Stimulated activated CD4-positive, alpha-beta T cell treated with anti-CD3 and anti-CD28 coated beads, Interleukin-4, amount 100 ng/mL, for 48 hours (primary cell): ENCODE measurements around the gene RBMS3.
"Not testable (repeated sequence)": the region's sequence is repeated elsewhere in the genome, so short reads cannot be mapped to it uniquely, and the experiment has no call there.

Source experiments
- DNase-seq, 2 donors: peaks; one replicate each; pipeline ENCODE4 v3.0.0-alpha.2; 2020; ENCODE audit warnings: low read depth in 2 of 2

Gene RBMS3

DNA sequence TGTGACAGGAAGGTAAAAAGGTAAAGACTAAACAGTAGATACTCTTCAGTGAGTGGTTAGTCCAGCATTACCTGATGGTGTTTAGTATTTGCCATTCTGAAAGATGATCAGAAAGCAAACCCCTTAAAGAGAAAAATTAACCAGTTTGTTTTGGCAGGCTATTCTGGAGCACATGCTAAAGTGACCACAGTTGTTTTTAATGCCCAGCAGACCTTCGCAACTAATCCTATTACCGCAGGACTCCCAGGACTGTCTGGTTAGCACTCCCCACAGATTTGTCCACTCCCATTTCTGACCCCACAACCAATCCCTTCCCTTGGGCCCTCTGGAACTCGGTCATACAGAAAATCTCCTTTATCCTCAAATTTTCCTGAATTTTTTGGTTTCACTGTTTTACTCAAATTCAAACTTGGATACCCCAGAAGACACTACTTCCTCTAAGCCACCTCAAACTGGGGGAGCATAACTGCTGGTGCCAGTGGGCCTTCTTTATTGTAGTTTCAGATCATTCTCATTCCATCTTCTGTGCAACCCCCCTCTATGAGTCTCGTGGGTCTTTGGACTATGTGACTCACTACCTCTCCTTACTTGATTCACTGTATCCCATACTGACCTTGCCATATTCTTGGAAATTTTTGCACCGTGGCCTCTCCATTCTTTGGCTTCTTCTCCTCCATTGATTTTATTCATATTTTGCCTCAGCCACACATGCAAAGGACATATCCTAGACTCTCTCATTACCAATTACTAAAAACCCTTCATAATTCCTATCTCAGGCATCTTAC is 104.4 kb downstream of the RBMS3 start:
- no peak for DNase-seq

DNA sequence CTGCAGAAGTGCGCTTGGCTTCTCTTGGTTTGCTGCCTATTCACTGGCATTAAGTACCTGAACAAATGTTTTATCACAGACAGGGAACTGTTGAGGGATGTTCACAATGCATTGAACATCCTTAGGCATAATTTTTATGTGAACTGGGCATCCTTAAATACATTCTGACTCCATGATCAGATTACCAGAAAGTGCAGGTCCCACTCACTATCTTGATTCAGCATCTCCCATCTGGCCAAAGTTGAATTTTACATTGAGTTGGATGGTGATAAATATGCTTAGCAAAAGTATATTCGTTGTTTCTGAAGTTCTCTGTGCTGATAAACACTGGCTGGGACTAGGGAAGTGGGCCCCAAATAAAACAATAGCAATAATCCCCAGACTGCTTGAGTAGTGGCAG is 108.5 kb downstream of the RBMS3 start:
- no peak for DNase-seq

DNA sequence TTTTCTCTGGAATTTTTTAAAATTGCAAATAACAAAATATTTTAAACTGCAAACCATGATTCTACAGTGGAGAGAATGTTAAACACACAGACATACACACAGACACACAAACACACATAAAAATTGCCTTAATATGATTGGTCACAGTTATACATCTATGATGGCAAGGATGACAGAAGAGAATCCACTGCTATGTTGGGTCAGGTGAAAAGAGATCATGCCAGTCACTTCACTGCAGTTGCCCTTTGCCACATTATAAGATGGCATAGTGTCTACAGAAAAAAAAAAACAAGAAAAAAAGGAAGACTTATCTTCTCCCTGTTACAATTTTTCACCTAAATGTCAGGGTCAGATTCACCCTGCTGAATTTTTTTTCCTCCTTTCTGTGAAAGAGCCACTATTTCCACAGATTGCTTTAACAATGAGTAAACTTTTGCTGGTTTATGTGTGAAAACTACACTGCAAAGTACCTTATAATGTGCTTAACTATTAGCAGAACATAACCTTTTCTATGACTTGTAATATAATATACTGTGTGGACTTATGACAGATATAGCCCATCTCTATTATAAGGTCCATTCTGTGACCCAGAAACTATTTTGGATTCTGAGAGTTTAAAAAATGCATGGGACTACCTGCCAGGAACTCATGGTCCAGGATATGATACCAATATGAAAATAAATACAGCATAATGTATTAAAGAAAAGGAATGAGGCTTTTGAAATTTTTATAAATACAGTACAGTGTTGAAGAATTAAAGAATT is 111.9 kb downstream of the RBMS3 start:
- DNase-seq: no peak

DNA sequence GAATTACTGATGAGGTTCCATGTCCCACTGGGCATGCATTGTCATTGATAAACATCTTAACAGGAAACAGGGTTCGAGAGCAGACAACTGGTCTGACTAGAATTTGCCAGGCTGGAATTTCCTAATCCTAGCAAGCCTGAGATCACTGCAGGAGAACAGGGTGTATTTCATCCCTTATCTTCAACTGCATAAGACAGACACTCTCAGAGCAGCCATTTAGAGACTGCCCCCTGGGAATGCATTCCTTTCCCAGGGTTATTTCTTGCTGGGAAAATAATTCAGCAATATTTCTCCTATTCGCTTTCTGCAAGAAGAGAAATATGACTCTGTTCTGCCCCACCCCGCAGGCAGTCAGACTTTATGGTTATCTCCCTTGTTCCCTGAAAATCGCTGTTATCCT is 113.1 kb downstream of the RBMS3 start:
- DNase-seq: not testable (repeated sequence)

DNA sequence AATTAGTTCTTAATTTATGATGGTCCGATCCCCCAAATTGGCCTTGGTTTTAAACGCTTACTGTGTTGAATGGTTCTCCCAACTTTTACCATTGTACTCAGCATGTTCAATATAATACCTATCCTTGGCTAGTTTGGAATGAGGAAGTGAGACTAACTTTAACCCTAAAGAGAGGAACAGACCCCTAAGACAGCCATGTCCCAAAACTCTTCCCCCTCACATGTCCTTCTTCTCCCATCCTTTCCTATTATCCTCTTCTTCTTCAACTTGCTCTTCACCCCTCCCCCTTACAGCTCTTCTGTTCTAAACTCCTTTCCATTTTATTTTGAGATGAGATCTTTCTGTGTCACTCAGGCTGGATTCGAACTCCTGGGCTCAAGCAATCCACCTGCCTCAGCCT is 116.5 kb downstream of the RBMS3 start:
- no peak for DNase-seq

DNA sequence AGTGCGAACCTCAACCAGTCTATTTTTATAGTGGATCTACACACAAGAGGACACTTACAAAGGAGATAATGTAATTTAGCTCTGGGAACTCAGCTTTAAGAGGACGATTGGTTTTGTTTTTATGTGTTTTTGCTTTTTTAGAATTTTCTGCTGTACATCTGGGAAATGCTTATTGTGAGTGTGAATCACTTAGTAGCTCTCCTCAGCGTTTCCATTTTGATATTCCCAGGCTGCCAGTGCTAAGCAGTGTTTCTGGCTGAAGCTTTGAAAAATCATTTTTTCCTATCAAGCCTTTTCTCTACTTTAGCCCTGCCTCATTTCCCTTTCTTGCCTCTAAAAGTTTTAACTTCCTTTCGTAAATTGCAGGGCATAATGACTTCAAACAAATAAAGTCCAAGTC is 117.9 kb downstream of the RBMS3 start:
- DNase-seq: no peak

DNA sequence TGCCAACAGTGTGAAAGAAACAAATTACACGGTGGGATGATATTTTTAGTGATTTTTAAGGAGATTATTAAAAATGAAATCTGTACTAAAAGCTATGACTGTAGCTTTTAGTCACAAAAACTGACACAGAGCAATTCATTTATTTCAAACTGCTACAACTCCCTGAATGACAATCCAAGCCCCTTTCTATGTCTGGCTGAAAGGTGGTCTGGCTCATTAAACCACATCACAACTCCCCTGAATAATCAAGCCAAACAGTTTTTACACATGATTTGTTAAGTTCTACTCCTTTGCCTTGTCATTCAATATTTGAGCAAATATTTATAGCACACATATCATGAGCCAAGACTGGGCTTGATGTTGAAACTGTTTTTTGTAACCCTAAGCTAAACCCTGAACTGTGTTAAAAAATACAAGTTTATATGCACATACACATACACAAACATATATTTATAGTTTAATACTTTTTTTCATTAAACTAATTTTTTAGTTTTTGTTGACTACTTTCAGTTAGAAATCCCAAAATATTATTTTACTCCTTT is 125.5 kb downstream of the RBMS3 start:
- no peak for DNase-seq

DNA sequence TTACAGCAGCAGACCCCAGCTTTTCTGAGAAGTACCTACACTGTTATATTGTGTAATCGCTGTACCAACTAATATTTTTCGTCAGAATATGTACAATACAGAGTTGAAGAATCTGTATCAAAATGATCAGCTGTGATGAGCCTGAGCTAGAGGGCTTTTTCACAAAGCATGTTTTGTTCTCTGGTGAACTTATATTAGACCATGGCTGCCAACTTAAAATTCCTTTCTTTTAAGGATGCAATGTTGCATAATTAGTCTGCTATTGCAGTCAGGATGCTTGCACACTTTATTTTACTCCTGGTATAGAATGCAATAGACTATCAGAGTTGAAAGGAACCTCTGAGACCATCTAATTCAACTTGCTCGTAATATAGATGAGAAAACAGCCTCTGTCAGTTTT is 127.8 kb downstream of the RBMS3 start:
- no peak for DNase-seq

DNA sequence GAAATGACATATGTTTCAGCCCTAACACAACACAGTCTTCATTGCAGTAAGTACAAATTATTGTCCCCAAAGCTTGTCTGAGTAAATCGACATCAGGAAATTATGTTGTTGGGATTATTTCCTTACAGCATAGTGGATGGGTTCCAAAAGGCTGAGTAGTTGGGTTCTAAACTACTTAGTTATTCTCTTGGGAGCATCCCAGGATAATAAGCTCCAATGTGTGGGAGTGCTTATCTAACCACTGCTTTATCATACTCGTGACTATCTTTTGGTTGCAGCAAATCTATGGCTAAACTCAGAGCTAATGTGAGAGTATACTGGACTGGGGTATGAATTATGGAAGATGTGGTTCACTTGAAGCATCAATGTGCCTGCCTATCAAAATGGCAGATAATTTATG is 128.5 kb downstream of the RBMS3 start:
- DNase-seq: no peak

DNA sequence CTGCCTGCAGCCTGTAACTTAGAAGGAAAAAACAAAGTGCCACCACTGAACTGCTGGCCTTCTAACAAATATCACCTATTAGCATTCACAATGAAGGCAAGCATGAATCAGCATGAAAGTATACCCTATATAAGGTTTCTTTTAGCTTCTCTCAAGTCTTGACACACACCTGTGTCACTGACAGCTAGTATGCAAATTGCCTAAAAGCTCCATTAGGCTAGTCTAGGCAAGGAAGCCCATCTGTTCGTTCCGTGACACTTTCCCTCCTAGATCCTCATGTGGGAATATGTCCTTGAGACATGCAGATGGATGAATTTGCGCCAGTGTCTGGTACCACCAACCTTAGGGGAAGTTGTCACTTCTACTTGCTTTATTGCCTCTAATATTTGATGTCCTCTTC is 129.3 kb downstream of the RBMS3 start:
- DNase-seq: no peak

DNA sequence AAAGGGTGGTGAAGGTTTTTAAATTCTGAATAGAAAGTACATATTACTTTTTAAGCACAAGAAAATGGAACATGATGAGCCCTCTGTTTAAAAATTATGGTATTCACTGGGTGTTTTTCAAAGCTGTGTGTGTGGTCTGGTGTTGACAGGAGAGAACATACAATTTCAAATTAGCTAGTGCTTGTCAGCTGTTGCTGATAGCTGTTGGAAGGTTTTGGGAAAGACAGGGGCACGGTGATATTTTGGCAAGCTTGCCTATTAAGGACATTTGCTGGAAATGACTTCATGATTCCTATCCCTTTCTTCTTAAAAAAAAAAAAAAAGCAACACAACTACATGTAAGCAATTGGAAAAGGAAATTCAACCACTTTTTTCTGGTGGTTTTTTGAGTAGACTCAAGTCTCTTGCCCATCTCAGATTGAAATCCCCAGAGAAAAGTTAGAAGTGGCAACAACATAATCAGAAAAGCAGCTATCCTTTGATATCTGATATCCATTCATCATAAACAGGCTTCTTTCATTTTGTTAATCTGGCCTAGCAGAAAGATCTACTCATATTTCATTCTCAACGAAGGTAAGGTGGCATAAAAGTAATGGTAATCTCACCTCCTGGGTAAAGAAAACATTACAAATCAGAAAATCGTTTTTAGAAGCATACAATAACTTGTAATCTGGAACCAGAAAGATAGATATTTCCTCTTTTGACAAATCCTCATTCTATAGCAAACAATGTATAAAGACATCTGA is 130.0 kb downstream of the RBMS3 start:
- DNase-seq: no peak

DNA sequence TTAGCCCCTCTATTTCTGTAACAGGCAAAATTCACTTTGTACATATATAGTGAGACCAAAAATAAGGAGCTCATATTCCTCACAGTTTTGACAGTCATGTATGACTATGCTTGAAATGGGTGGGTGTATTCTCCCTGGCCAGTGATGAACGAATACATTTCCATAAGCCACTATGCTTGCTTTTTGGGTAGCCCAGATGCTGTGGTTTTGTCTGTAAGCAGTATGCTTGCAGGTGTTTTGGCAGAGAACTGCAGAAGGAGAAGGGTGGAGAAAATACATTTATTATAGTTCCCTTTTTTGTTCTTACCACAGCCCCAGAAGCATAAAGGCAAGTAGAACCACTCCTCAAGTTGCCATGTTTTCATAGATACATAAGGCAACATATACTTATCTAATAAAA is 131.2 kb downstream of the RBMS3 start:
- no peak for DNase-seq

DNA sequence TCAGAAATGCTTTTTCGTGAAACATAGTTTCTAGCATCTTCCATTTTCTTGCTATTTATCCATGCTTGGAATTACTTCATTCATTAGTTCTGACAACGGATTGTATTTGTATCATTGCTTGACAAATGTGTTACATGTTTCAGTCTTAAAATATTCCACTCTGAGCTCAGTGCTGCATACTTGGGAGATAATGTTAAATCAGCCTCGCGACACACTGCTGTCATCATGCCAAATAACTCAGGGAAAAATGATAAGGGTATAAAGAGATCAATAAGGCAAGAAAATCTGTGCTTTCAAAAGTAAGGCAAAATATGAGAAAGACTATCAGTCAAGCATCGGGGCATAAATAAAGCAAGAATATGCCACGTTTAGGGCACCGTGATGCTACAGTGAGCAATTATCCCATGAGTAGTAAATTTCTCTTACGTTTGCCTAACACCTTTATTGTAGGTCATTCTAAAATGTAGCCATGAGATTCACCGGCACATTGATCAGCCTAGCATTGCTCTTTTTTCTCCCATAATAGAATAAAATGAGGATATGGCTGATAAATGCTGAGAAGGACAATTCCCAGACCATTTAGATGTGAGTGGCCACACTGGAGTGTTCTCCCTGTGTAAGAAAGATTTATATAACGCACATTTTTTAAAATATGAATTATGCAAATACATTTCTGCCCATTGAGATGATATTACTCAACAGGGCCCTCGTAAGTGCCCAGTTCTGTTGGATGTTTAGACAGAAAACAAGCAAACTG is 133.8 kb downstream of the RBMS3 start:
- no peak for DNase-seq

DNA sequence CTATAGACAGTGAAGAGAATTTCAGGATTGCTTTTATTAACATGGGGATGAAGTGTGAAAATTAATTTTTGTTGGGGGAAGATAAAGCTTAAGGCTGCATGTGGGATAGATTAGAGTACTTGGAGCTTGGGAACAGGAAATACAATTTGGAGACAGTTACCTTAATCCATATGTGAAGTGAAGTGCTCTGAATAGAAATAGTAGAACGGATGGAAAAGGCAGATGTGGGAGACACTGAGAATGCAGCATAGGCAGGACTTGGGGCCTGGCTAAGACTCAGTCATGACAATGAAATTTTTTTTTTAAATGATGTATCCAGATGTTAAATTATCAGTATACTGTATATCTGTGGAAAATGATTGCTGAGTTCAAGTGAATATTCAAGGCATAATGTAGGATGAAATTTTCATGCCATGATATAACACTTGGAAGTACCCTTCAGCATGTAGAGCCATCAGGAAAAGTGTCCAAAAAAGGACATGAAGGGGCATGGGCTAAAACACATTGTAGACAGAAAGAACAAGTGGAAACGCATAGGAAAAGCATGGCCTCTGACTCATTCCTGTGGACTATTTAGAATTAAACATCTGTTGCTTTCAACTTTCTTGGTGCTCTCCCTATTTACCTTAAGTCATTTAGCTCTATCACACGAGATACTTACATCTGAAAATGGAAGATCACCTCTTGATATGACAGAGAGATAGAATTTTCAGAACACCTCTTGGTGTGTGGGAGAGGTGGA is 134.8 kb downstream of the RBMS3 start:
- DNase-seq: no peak

DNA sequence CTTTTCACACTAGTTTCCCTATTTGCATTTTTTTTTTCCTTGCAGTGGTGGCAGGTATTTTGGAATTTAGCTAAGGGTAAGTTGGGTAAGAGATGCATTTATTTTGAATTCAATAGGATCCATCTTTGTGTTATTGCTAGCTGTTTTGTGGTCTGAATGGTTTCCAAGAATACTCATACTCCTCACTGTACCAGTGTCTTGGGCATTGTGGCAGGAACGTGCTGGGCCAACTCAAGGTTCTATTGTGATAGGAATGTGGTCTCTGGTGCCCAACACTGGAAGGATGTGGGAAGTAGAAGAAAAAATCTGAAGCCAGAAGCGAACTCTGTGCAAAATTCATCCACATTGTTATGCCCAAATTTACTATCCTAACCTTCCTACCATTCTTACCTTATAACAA is 135.6 kb downstream of the RBMS3 start:
- DNase-seq: no peak

DNA sequence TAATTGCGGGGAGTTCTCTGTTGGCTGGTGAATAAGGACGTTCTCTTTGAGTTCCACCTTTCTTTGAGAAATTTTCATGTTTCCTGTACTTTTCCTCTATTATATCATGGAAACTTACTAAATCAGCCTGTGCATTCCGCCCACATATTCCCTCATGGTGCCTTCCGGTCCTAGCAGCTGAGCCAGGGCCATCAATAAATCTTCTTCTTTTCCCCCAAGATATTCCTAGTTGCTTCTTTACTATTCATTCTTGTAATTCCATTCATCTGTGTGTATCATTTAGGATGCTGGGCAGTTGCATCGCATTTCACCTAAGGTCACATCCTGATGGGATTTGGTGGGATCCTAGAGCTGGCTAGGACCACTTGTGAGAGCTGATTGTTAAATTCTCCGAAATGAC is 139.2 kb downstream of the RBMS3 start:
- DNase-seq: no peak

DNA sequence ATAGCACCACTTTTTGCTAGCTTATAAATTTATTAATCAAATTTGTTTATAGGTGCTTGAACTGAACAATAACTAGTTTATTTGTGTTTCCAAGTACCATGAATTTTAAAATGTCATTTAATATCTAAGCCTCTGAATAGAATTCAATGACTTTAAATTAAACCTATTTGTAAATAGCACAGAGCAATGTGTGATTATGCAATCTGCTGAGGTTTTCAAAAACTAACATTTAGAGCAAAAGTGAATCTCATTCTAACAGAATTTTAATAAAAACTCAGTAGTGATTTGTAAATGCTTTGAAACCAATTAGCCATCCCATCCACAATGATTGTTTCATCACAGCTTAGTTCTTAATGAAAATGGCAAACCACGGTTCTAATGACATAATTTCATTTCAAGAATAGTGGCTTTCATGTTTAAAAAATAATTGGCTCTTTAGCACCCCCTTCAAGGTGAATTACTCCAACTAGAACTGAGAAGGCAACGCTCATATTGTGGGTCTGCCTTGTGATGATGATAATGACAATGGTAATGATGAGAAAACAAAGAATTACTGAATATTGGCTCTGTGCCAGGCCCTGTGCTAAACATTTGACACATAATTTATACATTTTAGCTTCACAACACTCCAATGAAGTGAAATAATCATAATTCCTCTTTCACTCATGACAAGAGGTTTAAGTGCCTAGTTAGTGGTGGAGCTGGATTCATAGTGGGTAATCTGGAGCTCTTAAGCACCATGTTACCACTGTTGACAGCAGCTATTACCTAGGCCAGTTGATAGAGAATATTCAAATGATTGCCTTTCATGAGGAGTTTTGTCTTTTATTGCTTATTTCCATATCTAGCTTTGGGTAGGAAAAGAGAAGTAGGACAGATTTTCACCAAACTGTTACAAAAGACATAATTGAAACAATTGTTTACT is 145.7 kb downstream of the RBMS3 start:
- no peak for DNase-seq

DNA sequence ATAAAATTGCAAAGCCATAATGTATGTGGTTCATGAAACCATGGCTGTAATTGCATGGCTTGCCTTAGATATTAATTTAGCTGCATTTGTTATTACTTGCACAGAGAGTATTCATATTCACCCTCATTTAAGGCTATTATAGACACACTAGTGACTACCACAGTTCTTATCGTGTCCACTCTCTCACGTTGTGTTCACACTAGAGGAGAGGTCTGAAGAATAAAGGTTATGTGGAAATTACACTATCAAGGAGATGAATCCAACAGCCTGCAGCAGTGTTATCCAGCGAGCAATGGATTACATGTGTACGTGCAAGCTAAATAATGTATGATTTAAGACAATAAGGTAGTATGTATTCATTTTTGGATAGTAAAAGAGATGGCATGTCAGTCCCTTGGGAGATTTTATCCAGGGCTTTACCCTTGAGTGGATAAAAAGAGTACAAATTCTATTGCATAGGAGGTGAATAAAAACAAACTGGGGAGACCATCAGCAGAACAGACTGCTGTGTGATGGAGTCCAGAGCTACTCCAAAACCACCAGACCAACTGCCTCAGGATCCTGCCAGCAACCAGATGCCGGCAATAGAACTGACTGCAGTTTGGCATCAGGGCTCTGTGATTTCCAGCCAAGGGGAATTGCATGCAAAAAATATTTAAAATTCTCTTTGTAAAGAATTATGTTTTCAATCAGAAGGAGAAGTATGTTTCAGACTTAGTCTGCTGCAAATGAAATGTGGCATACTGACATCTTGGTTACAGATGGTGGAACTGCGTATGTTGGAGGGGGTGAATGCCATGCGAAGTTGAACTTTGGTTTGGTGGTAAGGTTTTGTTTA is 146.6 kb downstream of the RBMS3 start:
- DNase-seq: no peak
